Activated CD8-positive, alpha-beta memory T cell treated with anti-CD3 and anti-CD28 coated beads for 4 hours (primary cell): ENCODE measurements around the gene CDC37L1.

Experiments used
- DNase-seq, 2 donors: peaks; one replicate each; pipeline ENCODE4 v3.0.0-alpha.2; 2020; ENCODE audit warnings: low read depth in 2 of 2

CDC37L1 gene

GRCh38 chr9:4714266-4715016 lies 35.1 kb downstream of the CDC37L1 start:
- DNase-seq: no peak

GRCh38 chr9:4716163-4716562 lies 36.8 kb downstream of the CDC37L1 start:
- DNase-seq: no peak

GRCh38 chr9:4717815-4718214 lies 38.4 kb downstream of the CDC37L1 start:
- no peak for DNase-seq

GRCh38 chr9:4718911-4719310 lies 39.5 kb downstream of the CDC37L1 start:
- DNase-seq: no peak

GRCh38 chr9:4721736-4722135 lies 42.4 kb downstream of the CDC37L1 start:
- no peak for DNase-seq

GRCh38 chr9:4725706-4726442 lies 46.5 kb downstream of the CDC37L1 start:
- DNase-seq: no peak

- no peak for DNase-seq
Measured at GRCh38 chr9:4727593-4727992, 48.2 kb downstream of the CDC37L1 start.

- no peak for DNase-seq
Measured at GRCh38 chr9:4732890-4733289, 53.5 kb downstream of the CDC37L1 start.

- DNase-seq: no peak
Measured at GRCh38 chr9:4734150-4734549, 54.8 kb downstream of the CDC37L1 start.

GRCh38 chr9:4738866-4739586 lies 59.7 kb downstream of the CDC37L1 start:
- DNase-seq: no peak

- no peak for DNase-seq
Measured at GRCh38 chr9:4739587-4740387, 60.4 kb downstream of the CDC37L1 start.

- no peak for DNase-seq
Measured at GRCh38 chr9:4740388-4740637, 60.9 kb downstream of the CDC37L1 start.

GRCh38 chr9:4740638-4741364 lies 61.4 kb downstream of the CDC37L1 start, which contains the start of gene AK3:
Gene AK3, minus strand, starts transcription at chr9:4741202. Its CDS starts 115 bp downstream, at chr9:4741087.
- peak; percentile 70 to 73 for DNase-seq

- DNase-seq: no peak
Measured at GRCh38 chr9:4741365-4742089, 62.2 kb downstream of the CDC37L1 start.

- DNase-seq: no peak
Measured at GRCh38 chr9:4742246-4742645, 62.9 kb downstream of the CDC37L1 start.

- no peak for DNase-seq
Measured at GRCh38 chr9:4743131-4743875, 63.9 kb downstream of the CDC37L1 start.

- no peak for DNase-seq
Measured at GRCh38 chr9:4746278-4747030, 67.1 kb downstream of the CDC37L1 start.

- DNase-seq: no peak
Measured at GRCh38 chr9:4748612-4749011, 69.2 kb downstream of the CDC37L1 start.

GRCh38 chr9:4750023-4750673 lies 70.8 kb downstream of the CDC37L1 start:
- no peak for DNase-seq
